M059J (cell line): ENCODE results near the gene LRRC27. TPM values are rescaled to one million over a fixed set of nuclear protein-coding genes. Genes with fewer than 3 reads are reported as not detected.

Experiments used
- DNase-seq: peaks from one replicate; pipeline ENCODE4 v3.0.0-alpha.2; 2012; ENCODE audit warnings: low read depth
- total RNA-seq: library from RNA; depleted of rRNA; stranded (reverse); fragments of >200 nt; shearing (Covaris generic); gene quantifications from 2 replicates; pipeline ENCODE4 v1.2.3, GENCODE V29; 2014

LRRC27 gene
- total RNA-seq, 1 experiment from 2014 or later = 3.5 TPM

- no peak for DNase-seq
These were observed 81.5 kb downstream of the LRRC27 start for GRCh38 chr10:132413226-132414205.

DNA sequence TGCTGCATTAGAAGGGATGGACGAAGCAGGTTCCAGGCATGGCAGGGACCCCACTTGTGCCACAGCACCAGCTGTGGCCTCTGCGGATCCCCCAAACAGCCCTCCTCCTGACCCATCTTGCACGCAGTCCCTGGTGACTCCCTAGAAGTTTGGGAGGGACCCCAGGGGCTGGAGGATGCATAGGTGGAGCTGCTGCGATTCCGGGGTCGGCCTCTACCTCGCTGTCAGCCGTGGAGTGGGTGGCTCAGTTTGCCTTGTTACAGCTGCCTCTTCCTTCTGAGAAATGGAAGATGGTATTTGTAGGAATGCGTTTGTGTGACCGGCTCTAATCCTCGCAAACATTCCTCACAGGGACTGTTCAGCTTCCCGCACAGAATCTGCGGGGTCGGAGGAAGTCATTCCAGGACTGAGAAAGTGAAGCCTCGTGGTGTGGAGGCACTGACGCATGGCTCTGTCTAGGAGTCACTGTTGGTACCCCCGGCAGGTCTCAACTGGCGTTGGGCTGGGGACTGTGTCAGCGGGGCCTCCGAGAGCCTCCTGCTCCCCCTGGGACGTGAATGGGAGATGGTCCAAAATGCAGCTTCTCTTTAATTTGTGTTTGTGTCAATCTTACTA lies 82.5 kb downstream of the LRRC27 start:
- no peak for DNase-seq

DNA sequence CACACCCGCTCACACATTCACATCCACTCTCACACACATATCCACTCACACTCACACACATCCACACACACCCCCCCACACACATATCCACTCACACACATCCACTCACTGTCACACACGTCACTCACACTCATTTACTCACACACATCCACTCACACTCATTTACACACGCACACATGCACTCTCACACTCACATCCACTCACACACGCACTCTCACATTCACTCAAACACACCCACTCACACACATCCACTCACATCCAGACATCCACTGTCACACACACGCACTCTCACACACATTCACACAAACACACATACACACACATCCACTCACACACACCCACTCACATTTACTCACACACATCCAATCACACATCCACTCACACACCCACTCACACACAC lies 83.3 kb downstream of the LRRC27 start:
- DNase-seq = no peak

DNA sequence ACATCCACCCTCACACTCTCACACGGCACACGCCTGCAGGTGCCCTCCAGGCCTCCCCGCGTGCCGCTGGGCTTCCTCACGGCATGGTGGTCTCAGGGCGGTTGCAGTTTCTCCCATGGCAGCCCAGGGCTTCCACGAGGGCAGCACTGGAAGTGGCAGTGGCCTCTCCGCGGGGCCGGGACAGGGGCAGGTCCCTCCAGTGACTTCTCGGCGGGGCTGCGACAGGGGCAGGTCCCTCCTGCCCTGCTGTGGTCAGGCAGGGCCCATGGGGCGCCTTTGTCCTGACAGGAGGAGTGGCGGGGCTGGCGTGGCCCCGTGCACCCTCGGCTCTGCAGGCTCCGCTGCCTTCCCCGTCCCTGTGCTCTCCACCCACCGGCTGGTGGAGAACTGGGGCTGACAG lies 84.0 kb downstream of the LRRC27 start:
- DNase-seq = no peak

DNA sequence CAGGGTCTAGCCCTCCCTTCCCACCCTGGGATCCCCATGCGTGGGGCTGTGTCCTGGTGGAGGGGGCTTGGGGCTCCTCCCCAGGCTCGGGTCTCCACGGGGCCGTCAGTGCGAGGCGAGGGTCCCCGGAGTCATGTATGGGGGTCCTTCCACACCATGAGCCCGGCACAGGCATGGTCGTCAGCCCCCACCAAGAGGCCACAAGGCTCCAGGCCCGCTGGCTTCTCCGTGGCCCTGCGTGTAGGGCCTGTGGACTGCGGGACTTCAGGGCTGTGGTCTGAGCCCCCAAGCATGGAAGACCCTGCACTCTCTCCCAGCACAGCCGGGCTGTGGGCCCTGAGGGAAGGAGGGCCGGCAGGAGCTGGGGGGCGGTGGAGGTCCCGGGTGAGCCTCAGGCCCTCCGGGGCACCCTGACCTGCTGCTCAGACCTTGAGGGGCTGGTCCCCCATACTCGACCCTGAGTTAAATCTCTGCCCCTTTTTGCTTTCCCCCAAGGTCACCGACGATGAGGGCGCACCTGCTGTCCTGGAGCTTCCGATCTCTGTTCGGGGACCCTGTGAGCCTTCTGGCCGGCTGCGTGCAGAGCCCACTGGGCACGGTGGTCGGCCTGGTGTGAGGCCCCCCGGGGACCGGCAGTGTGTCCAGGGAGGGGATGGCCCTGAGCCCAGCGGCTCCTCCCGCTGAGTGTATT lies 84.7 kb downstream of the LRRC27 start:
- no peak for DNase-seq

DNA sequence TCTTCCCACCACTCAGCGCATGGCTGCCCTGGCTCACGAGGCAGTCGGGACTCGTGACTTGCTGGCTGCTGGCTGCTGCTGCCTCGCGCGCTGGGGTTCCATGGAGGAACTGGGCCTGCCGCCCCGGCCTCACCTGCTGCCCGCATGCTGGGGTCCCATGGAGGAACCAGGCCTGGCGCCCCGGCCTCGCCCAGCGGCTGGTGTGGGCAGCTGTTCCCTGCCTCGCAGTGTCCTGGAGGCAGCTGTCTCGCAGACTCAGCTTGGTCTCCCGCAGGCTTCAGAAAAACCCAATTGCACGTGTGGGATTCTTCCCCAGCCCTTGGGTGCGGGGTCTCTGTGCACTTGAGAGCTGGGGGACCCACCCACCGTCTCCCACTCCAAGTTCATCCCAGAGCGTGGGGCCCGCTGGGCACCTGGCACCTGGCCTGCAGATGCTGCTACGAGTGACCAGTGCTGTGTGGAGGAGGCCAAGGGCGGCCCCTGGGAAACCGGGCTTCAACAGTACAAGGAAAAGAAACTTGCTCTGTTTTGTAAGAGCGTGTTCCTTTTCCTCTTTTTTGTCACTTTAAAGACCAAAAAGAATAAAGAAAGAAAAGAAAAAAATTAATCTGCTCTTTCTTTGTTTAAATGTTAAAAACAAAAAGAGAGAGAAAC lies 85.4 kb downstream of the LRRC27 start:
- DNase-seq = no peak

GRCh38 chr10:132417957-132418441 lies 86.0 kb downstream of the LRRC27 start:
- no peak for DNase-seq

DNA sequence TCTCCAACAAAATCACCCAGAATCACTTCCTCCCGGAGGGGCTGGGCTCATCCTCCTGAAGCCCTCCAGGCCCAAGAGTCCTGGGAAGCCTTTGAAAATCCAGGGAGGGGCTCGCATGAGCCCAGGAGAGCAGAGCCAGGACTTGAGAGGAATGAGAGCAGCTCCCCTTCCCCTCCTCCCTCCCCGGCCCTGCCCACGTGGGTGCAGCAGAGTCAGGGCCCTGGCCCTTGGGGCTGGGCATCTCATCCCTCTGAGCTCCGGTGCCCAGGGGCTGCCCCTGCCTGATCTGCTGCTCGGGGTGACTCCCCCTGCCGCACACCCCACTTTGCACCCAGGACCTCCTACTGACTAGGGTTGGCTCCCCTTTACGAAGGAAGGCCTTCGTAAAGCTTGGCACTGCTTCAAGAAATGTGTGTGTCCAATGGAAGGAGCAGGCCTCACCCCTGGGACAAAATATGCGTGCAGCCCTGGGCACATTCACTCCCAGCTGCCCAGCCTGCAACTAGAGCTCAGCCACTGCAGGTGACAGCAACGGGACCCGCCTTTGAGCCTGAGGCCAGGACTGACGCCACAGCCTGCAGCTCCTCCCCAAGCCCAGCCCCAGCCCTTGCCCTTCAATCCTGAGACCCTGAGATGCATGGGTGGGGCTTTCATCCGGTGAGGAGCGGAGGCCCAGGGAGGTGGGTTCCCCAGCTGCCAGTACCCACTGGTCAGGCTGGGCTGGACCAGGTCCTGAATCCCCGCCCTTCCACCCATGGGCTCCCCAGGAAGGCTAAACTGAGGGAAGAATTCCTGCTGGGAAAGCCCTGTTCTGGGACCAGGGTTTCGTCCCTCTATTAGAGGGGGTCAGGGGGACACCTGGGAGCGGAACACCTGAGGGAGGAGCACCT lies 86.8 kb downstream of the LRRC27 start:
- no peak for DNase-seq

DNA sequence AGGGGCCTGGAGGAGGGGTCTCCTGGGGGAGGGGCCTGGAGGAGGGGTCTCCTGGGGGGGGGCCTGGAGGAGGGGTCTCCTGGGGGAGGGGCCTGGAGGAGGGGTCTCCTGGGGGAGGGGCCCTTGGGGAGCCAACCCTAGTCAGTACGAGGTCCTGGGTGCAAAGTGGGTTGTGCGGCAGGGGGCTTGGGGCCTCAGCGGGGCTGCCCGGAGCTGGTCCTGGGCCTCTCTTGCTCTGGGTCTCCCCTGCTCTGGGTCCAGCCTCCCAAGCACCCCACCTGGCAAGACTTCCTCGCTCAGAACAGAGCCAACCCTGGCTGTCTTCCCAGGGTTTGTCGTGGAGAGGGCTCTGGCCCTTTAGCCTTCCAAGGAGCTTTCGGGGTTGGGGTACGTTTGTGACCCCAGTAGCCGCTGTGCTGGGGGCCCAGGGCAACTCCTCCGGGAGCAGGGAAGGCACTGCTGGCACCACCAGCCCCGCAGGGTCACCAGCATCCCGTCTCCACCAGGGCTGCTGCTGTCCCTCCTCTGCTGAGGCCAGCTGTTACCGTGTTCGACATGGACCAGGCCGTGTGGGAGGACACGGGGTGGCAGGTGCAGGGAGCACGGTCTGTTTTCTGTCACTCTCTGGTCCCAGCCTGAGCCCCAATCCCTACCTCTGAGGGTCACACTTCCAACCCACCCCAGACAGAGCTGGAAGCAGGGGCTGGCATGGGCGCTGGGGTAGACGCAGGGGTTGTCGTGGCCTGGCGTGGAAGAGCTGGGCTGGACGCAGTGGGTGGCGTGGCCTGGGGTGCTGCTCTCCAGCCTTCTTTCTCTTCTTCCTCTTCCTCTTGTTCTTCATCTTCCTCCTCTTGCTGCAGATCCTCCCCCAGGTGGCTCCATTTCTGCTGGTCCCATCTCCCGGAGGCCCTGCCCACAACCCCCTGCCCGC lies 87.8 kb downstream of the LRRC27 start:
- DNase-seq = no peak

DNA sequence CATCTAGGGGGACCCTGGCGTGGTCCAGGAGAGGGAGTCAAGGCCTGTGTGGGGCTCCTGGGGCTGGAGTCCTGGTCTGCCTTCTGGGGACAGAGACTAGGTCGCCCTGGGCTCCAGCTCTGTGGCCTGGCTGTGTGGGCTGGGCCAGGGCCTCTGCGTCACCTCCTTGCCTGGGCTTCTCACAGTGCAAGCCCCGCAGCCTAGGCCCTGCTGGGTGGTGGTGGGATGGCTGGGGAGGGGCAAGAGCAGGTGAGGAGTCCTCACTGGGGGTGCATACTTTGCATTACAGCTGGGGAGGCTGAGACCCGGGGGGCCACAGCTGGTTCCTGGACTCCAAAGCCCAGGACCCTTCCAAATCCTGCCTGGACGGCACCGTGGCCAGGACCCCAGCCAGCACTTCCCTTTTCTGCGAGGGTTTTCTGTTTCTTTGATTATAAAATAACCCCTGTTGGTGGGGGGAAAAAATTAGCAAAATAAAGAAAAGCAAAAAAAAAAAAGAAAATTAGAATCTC lies 88.5 kb downstream of the LRRC27 start:
- no peak for DNase-seq

- peak; percentile 48 for DNase-seq
These were observed 89.2 kb downstream of the LRRC27 start for GRCh38 chr10:132420981-132421846.

DNA sequence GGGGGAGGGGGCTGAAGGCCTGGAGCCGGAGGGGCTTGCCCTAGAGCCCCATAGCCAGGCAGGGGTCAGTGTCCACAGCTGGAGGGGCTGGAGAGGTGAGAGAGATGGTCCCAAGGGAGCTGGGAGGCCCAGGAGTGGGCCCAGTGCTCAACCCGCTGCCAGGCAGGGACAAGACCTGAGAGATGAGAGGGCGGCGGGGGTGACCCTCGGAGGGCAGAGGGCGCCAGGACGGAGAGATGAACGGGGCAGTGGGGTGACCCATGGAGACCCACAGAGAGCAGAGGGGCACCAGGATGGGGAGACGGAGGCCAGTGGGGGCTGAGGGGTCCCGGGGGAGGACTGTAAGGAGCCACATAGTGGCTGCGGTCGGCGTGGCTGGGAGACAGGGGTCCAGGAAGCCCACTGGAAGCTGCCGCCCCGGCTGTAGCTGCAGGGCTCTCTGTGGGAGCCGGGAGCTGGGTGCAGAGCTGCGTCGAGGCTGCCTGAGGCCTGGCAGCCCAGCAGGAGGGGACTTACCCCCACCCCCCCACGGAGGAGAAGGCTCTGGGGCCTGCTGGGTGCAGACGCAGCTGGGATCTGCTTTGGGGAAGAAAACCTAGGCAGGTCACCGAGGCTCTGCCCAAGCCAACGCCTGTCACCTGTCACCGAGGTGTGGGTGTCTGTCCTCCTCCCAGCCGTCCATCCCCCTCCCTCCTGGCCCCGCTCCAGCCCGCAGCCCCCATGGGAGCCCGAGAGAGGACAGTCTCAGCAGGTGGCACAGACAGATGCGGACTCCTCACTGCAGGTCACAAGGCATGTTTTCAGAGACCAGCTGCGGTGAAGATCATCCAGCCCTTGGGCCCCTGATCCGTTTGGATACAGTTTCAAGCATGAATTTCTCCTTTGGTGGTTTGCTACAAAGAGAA lies 90.1 kb downstream of the LRRC27 start:
- no peak for DNase-seq

GRCh38 chr10:132422903-132423825 lies 91.2 kb downstream of the LRRC27 start:
- DNase-seq = no peak

DNA sequence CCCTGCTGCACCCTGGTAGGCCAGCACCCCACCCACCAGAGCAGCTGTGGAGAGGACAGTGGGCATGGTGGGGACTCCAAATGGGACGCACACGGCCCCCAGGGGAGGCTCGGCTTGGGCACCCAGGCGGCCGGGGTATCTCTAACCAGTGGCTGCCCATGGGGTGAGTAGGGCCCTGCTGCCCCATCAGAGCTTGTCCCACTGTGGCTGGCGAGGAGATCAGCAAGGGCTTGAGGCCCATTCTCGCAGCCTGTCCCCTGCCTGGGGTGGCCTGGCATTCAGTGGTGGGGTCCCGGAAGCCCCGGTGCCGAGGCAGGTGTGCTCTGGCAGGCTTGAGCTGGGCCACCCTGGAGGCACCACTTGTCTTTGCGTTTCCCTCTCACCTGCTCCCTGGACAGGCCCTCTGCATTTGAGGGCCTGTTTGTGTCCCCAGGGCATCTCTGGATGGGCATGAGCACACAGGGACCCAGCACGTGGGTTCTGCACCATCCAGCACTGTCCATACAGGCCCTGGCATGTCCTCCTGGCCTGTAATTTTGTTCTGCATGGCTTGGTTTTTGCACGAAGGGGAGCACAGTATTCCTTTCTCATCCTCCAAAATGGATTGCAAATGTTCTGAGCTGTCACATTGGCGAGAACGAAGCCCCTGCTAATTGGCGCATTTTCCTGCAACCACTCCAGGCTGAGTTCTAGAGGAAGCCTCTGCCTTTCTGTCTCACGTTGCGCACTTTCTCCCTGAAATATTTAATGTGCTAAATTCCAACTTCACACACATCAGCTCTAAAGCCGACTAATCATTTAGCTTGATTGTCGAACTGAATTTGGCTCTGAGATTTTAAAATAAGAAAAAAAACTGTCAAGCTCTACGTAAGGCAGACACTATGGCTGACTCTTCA lies 92.2 kb downstream of the LRRC27 start:
- no peak for DNase-seq
